SK-N-SH (cell line): ENCODE data around the gene FAM76B. TPM values are rescaled to one million over a fixed set of nuclear protein-coding genes. Genes with fewer than 3 reads are reported as not detected.
A peak's percentile ranks its signal among the peaks of the same experiment; 100 is the strongest.

ENCODE experiments used
- CTCF ChIA-PET: fragments of 300-600, 350-600 bp; formaldehyde crosslinking; extraction: SDS; loops from one replicate; lab custom pipeline; 2021; lab: Yijun Ruan, JAX
- POLR2A ChIA-PET: fragments of 350-600 bp; sonication (Branson Sonifier 250); formaldehyde crosslinking; extraction: SDS; loops from one replicate; lab custom pipeline; 2020; ENCODE audit warnings: antibody characterized with exemption, inconsistent platforms; lab: Yijun Ruan, JAX
- DNase-seq: peaks from one replicate; pipeline ENCODE4 v3.0.0; 2012
- H2AFZ ChIP-seq: fragments of 200-600 bp; sonication (generic); 2 replicates; pipeline ENCODE4 v1.8.1; 2016; ENCODE audit warnings: antibody characterized with exemption, mild to moderate bottlenecking, low read depth
- H3F3A ChIP-seq: fragments of 200-600 bp; sonication (generic); replicated peaks from 2 replicates; pipeline ENCODE3; 2016; ENCODE audit warnings: antibody characterized with exemption, mild to moderate bottlenecking; ENCODE audit not compliant: insufficient read depth
- H3K27ac ChIP-seq, 2 experiments: fragments of 200-500 bp in 1 of 2; fragments of 200-600 bp in 1 of 2; sonication (Bioruptor generic) in 1 of 2; sonication (generic), shearing (Covaris generic) in 1 of 2; 2 replicates each; pipeline versions ENCODE4 v1.5.1 to v1.6.1; 2014 to 2016; ENCODE audit warnings: low read depth in 2 of 2, inconsistent platforms in 1 of 2, low read length in 1 of 2, mild to moderate bottlenecking in 1 of 2, mixed read lengths in 1 of 2
- H3K27me3 ChIP-seq: fragments of 200-600 bp; sonication (generic), shearing (Covaris generic); 2 replicates; pipeline ENCODE4 v1.6.1; 2016; ENCODE audit warnings: mixed run types; ENCODE audit not compliant: insufficient read depth
- H3K36me3 ChIP-seq, 2 experiments: fragments of 200-500 bp in 1 of 2; fragments of 200-600 bp in 1 of 2; sonication (Bioruptor generic) in 1 of 2; sonication (generic) in 1 of 2; replicated peaks in 1 of 2; 2 replicates each; pipeline versions ENCODE3 to v1.5.1; 2014 to 2016; ENCODE audit warnings: low read length in 1 of 2, mild to moderate bottlenecking in 1 of 2; ENCODE audit not compliant: insufficient read depth in 2 of 2, control insufficient read depth in 1 of 2
- H3K4me1 ChIP-seq, 2 experiments: fragments of 200-500 bp in 1 of 2; fragments of 200-600 bp in 1 of 2; sonication (Bioruptor generic) in 1 of 2; sonication (generic), shearing (Covaris generic) in 1 of 2; 2 replicates each; pipeline versions ENCODE4 v1.5.1 to v1.6.1; 2014 to 2016; ENCODE audit warnings: low read depth in 1 of 2, low read length in 1 of 2, mixed run types in 1 of 2; ENCODE audit not compliant: insufficient read depth in 2 of 2, control insufficient read depth in 1 of 2
- H3K4me2 ChIP-seq: fragments of 200-600 bp; sonication (generic), shearing (Covaris generic); 2 replicates; pipeline ENCODE4 v1.6.1; 2017; ENCODE audit warnings: mixed run types
- H3K4me3 ChIP-seq, 2 experiments: fragments of 200-500 bp in 1 of 2; fragments of 200-600 bp in 1 of 2; sonication (Bioruptor generic) in 1 of 2; sonication (generic), shearing (Covaris generic) in 1 of 2; 2 replicates each; pipeline versions ENCODE4 v1.5.1 to v1.8.1; 2014 to 2016; ENCODE audit warnings: low read depth in 2 of 2, inconsistent platforms in 1 of 2, low read length in 1 of 2, mild to moderate bottlenecking in 1 of 2, mixed read lengths in 1 of 2, moderate library complexity in 1 of 2
- H3K79me2 ChIP-seq: fragments of 200-600 bp; sonication (generic); 2 replicates; pipeline ENCODE4 v1.8.1; 2017; ENCODE audit warnings: mild to moderate bottlenecking; ENCODE audit not compliant: insufficient read depth
- H3K9ac ChIP-seq: fragments of 200-600 bp; sonication (generic); 2 replicates; pipeline ENCODE4 v1.6.1; 2017; ENCODE audit warnings: mixed run types
- H3K9me2 ChIP-seq: fragments of 200-600 bp; sonication (generic); 2 replicates; pipeline ENCODE4 v1.6.1; 2017; ENCODE audit warnings: mixed run types
- H3K9me3 ChIP-seq: fragments of 200-600 bp; sonication (generic); 2 replicates; pipeline ENCODE4 v1.6.1; 2017; ENCODE audit warnings: mixed run types, mild to moderate bottlenecking, moderate library complexity
- H4K20me1 ChIP-seq: fragments of 200-600 bp; sonication (generic); 2 replicates; pipeline ENCODE4 v1.6.1; 2017; ENCODE audit warnings: mild to moderate bottlenecking, mixed run types; ENCODE audit not compliant: insufficient read depth
- CHD2 ChIP-seq: fragments of 150-350 bp; IDR thresholded peaks from 2 replicates; pipeline ENCODE4 v1.6.1; 2018; ENCODE audit warnings: low read length; ENCODE audit not compliant: partially characterized antibody
- EP300 ChIP-seq, 2 experiments: IDR thresholded peaks; 2 replicates each; pipeline versions ENCODE4 v1.4.0 to v1.6.1; 2012; ENCODE audit warnings: borderline replicate concordance in 1 of 2, low read depth in 1 of 2, low read length in 1 of 2
- FOXM1 ChIP-seq: IDR thresholded peaks from 2 replicates; pipeline ENCODE4 v1.4.0; 2012; ENCODE audit warnings: low read depth, mild to moderate bottlenecking
- GATA2 ChIP-seq: sonication (generic); formaldehyde crosslinking; IDR thresholded peaks from 2 replicates; pipeline ENCODE4 v1.5.0; 2020; ENCODE audit warnings: mild to moderate bottlenecking, missing genetic modification reagents
- POLR2AphosphoS5 ChIP-seq: IDR thresholded peaks from 2 replicates; pipeline ENCODE4 v1.6.1; 2012; ENCODE audit warnings: low read depth, low read length
- RCOR1 ChIP-seq: fragments of 150-350 bp; IDR thresholded peaks from 2 replicates; pipeline ENCODE4 v1.6.1; 2017; ENCODE audit warnings: antibody characterized with exemption, low read length
- RFX5 ChIP-seq: IDR thresholded peaks from 2 replicates; pipeline ENCODE4 v1.6.1; 2012; ENCODE audit warnings: mild to moderate bottlenecking, improper control_type of control experiment, low read length
- TAF1 ChIP-seq: IDR thresholded peaks from 2 replicates; pipeline ENCODE4 v1.6.1; 2012; ENCODE audit warnings: low read depth, mild to moderate bottlenecking, low read length, moderate library complexity, borderline replicate concordance
- WGBS: methylation state at CpG from one replicate; pipeline ENCODE4 v1.1.6; 2017; ENCODE audit warnings: low lambda C conversion rate; 5-methylcytosine and 5-hydroxymethylcytosine counted together
- polyA plus RNA-seq, 3 experiments: library from polyadenylated mRNA; depleted of rRNA; stranded (reverse); fragments of >200 nt; gene quantifications; 2 replicates each; pipeline ENCODE4 v1.2.3, GENCODE V29; 2012
- TF ChIP-seq, protein P1 (sequence below): fragments of 200-600 bp; sonication (generic); IDR thresholded peaks from 2 replicates; pipeline ENCODE4 v1.6.1; 2017; ENCODE audit warnings: antibody characterized with exemption, mild to moderate bottlenecking, moderate library complexity
- TF ChIP-seq, protein P2 (sequence below): fragments of 150-350 bp; IDR thresholded peaks from 2 replicates; pipeline ENCODE4 v1.6.1; 2016; ENCODE audit warnings: mild to moderate bottlenecking, low read depth, low read length
- TF ChIP-seq, protein P3 (sequence below): IDR thresholded peaks from 2 replicates; pipeline ENCODE4 v1.4.0; 2012; ENCODE audit warnings: low read depth, borderline replicate concordance
- TF ChIP-seq, protein P4 (sequence below): IDR thresholded peaks from 2 replicates; pipeline ENCODE4 v1.4.0; 2012; ENCODE audit warnings: low read depth, borderline replicate concordance
- TF ChIP-seq, protein P5 (sequence below): fragments of 150-350 bp; IDR thresholded peaks from 2 replicates; pipeline ENCODE4 v1.6.1; 2017; ENCODE audit warnings: antibody characterized with exemption, low read length, low read depth, borderline replicate concordance

Gene FAM76B
- polyA plus RNA-seq, 1 of the 3 experiments (the other 2 are of a cell fraction): 15.4 TPM

DNA sequence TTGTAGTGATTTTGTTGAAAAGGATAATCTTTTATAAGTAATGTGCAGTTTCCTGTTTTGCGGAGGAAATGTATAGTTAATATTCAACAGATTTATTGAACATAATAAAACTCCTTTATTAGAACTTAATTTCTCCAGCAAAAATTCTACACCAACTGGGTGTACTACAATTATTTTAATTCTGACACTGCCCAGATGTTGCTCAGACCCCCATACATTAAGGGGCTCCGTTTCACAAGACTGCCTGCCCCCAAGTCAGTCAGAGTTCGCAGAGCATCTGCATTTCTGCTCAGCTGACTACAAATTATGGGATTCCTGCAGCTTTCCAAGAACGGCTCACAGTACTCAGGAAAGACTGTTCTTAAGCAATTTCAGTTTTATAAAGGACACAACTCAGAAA is 6.9 kb upstream of the FAM76B start:
- no peaks in the 10 kb centered on the region for H3K27me3 ChIP-seq
- WGBS: 90% methylated on average over 4 of the region's 4 CpGs
- peaks cover 70% of the 10 kb centered on the region for H3K79me2 ChIP-seq

DNA sequence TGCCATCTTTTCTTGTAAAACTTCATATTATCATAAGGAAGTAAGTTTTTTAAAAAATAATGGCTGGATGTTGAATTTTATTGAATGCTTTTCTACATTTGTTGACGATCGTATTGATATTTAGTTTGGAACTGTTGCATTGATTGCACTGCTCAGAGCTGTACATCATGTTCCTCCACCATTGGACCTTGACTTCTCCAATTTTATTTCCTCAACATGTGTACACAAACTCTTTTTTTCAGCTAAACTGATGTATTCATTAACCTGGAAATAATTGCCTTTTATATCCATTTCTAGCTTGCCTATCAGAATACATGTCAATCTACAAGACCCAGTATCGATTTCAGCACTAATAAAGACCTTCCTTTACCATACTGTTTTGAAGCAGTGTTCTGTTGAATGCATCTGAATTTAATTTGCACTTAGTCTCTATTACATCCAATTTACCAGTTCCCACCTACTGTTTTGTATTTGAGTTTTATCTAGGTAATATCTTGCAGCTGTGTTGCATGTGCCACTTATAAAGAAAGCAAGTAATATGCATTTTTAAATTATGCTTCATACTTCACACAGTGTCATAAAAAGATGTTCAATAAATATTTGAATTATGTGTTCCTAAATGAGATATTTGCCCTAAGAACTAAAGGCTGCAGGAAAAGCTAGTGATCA is 6.2 kb upstream of the FAM76B start:
- DNase-seq: no peak
- no peak overlapping the region for H3K4me3 ChIP-seq
- H3K36me3 ChIP-seq: peaks cover 9 to 10% of the 10 kb centered on the region in 2 experiments
- peaks cover 4% of the 10 kb centered on the region; the same call in 1 of the 2 replicates for H4K20me1 ChIP-seq
- ChIA-PET POLR2A (no interaction called here), CTCF (interaction anchor here (1.2 to 1.4 kb wide), 3 partner anchors 32 to 631 kb away, joined by 3 to 4 read pairs (median 3); no protein-coding TSS in a partner anchor)
- no peaks in the 10 kb centered on the region for H3K9me3 ChIP-seq
- peaks cover 77% of the 10 kb centered on the region for H3K79me2 ChIP-seq
- peak overlapping the region in 1 of 2 experiments; percentile 22; a peak in 1 of 4 replicates for H3K27ac ChIP-seq
- peaks cover 1% of the 10 kb centered on the region for H3F3A ChIP-seq
- no peak overlapping the region for H3K4me2 ChIP-seq
- 85% methylated on average over 3 of the region's 3 CpGs for WGBS
- peaks cover 11 to 30% of the 10 kb centered on the region in 2 experiments; a peak in 3 of 4 replicates for H3K4me1 ChIP-seq
- H3K9ac ChIP-seq: no peak overlapping the region
- TF ChIP-seq, protein P1, sequence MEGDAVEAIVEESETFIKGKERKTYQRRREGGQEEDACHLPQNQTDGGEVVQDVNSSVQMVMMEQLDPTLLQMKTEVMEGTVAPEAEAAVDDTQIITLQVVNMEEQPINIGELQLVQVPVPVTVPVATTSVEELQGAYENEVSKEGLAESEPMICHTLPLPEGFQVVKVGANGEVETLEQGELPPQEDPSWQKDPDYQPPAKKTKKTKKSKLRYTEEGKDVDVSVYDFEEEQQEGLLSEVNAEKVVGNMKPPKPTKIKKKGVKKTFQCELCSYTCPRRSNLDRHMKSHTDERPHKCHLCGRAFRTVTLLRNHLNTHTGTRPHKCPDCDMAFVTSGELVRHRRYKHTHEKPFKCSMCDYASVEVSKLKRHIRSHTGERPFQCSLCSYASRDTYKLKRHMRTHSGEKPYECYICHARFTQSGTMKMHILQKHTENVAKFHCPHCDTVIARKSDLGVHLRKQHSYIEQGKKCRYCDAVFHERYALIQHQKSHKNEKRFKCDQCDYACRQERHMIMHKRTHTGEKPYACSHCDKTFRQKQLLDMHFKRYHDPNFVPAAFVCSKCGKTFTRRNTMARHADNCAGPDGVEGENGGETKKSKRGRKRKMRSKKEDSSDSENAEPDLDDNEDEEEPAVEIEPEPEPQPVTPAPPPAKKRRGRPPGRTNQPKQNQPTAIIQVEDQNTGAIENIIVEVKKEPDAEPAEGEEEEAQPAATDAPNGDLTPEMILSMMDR: no peak
- TF ChIP-seq, protein P2, sequence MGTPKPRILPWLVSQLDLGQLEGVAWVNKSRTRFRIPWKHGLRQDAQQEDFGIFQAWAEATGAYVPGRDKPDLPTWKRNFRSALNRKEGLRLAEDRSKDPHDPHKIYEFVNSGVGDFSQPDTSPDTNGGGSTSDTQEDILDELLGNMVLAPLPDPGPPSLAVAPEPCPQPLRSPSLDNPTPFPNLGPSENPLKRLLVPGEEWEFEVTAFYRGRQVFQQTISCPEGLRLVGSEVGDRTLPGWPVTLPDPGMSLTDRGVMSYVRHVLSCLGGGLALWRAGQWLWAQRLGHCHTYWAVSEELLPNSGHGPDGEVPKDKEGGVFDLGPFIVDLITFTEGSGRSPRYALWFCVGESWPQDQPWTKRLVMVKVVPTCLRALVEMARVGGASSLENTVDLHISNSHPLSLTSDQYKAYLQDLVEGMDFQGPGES: no peak
- TF ChIP-seq, protein P3, sequence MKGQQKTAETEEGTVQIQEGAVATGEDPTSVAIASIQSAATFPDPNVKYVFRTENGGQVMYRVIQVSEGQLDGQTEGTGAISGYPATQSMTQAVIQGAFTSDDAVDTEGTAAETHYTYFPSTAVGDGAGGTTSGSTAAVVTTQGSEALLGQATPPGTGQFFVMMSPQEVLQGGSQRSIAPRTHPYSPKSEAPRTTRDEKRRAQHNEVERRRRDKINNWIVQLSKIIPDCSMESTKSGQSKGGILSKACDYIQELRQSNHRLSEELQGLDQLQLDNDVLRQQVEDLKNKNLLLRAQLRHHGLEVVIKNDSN: no peak
- TF ChIP-seq POLR2AphosphoS5: no peak
- TF ChIP-seq GATA2: peak; percentile 62; the same call in 1 of the 2 replicates
- TF ChIP-seq EP300 (IDR thresholded peaks at IDR 0.05; ENCODE audit: borderline replicate concordance in 1 of 2, low read depth in 1 of 2, low read length in 1 of 2): peak in 1 of 2 experiments; percentile 16; a peak in 1 of 4 replicates
- TF ChIP-seq FOXM1: no peak
- TF ChIP-seq TAF1: no peak
- TF ChIP-seq CHD2: peak; percentile 25
- TF ChIP-seq, protein P4, sequence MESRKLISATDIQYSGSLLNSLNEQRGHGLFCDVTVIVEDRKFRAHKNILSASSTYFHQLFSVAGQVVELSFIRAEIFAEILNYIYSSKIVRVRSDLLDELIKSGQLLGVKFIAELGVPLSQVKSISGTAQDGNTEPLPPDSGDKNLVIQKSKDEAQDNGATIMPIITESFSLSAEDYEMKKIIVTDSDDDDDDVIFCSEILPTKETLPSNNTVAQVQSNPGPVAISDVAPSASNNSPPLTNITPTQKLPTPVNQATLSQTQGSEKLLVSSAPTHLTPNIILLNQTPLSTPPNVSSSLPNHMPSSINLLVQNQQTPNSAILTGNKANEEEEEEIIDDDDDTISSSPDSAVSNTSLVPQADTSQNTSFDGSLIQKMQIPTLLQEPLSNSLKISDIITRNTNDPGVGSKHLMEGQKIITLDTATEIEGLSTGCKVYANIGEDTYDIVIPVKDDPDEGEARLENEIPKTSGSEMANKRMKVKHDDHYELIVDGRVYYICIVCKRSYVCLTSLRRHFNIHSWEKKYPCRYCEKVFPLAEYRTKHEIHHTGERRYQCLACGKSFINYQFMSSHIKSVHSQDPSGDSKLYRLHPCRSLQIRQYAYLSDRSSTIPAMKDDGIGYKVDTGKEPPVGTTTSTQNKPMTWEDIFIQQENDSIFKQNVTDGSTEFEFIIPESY: no peak
- TF ChIP-seq RFX5: no peak
- H2AFZ ChIP-seq: no peak overlapping the region
- no peaks in the 10 kb centered on the region for H3K27me3 ChIP-seq
- no peaks in the 10 kb centered on the region for H3K9me2 ChIP-seq

More for the DNA sequence above, 6.9 kb upstream of the FAM76B start:
- Histone ChIP-seq H2AFZ (no peak overlapping the region), H3K4me3 (no peak overlapping the region), H3K27ac (no peak overlapping the region; a peak in 1 of 4 replicates), H3K9ac (no peak overlapping the region), H3K4me2 (no peak overlapping the region), H3K36me3 (peaks cover 16 to 17% of the 10 kb centered on the region in 2 experiments), H3K4me1 (peaks cover 11 to 27% of the 10 kb centered on the region in 2 experiments; a peak in 3 of 4 replicates), H3K9me3 (no peaks in the 10 kb centered on the region), H4K20me1 (peaks cover 4% of the 10 kb centered on the region; the same call in 1 of the 2 replicates), H3K9me2 (no peaks in the 10 kb centered on the region), H3F3A (no peaks in the 10 kb centered on the region)
- ChIA-PET POLR2A (no interaction called here), CTCF (interaction anchor here (1.0 to 1.4 kb wide), 3 partner anchors 31 to 630 kb away, joined by 3 to 4 read pairs (median 3); no protein-coding TSS in a partner anchor)
- TF ChIP-seq, protein P4: no peak
- no peak for TF ChIP-seq RCOR1
- TF ChIP-seq, protein P5, sequence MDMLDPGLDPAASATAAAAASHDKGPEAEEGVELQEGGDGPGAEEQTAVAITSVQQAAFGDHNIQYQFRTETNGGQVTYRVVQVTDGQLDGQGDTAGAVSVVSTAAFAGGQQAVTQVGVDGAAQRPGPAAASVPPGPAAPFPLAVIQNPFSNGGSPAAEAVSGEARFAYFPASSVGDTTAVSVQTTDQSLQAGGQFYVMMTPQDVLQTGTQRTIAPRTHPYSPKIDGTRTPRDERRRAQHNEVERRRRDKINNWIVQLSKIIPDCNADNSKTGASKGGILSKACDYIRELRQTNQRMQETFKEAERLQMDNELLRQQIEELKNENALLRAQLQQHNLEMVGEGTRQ: no peak
- DNase-seq: no peak
